Smooth muscle cell (in vitro differentiated cells): ENCODE results near the gene CTSZ. TPM values are rescaled to one million over a fixed set of nuclear protein-coding genes. Genes with fewer than 3 reads are reported as not detected.

Experiments used
- DNase-seq: peaks from one replicate; lab custom pipeline; 2025; ENCODE audit not compliant: unreplicated experiment; lab: John Stamatoyannopoulos, UW
- H2AFZ ChIP-seq: fragments of 200-600 bp; sonication (generic); 2 replicates; pipeline ENCODE4 v1.6.0; 2016; ENCODE audit warnings: antibody characterized with exemption, low read depth, mild to moderate bottlenecking
- H3F3A ChIP-seq: fragments of 200-600 bp; sonication (generic); 2 replicates; pipeline ENCODE4 v1.6.0; 2017; ENCODE audit warnings: antibody characterized with exemption, low read depth
- H3K27ac ChIP-seq: fragments of 200-600 bp; sonication (generic); 2 replicates; pipeline ENCODE4 v1.5.1; 2016; ENCODE audit warnings: low read depth, mild to moderate bottlenecking
- H3K27me3 ChIP-seq: fragments of 200-600 bp; sonication (generic); 2 replicates; pipeline ENCODE4 v1.6.1; 2016; ENCODE audit warnings: low read depth, mild to moderate bottlenecking
- H3K36me3 ChIP-seq: fragments of 200-600 bp; sonication (generic); 2 replicates; pipeline ENCODE4 v1.5.1; 2016; ENCODE audit warnings: low read depth
- H3K4me1 ChIP-seq: fragments of 200-600 bp; sonication (generic); 2 replicates; pipeline ENCODE4 v1.5.1; 2016; ENCODE audit warnings: low read depth
- H3K4me2 ChIP-seq: fragments of 200-600 bp; sonication (generic); 2 replicates; pipeline ENCODE4 v1.6.0; 2016; ENCODE audit warnings: mild to moderate bottlenecking
- H3K4me3 ChIP-seq: fragments of 200-600 bp; sonication (generic); 2 replicates; pipeline ENCODE4 v1.5.1; 2016; ENCODE audit warnings: mild to moderate bottlenecking
- H3K79me2 ChIP-seq: fragments of 200-600 bp; sonication (generic); 2 replicates; pipeline ENCODE4 v1.6.0; 2016; ENCODE audit warnings: low read depth, mild to moderate bottlenecking
- H3K9ac ChIP-seq: fragments of 200-600 bp; sonication (generic); 2 replicates; pipeline ENCODE4 v1.6.0; 2016; ENCODE audit warnings: low read depth
- H3K9me3 ChIP-seq: fragments of 200-600 bp; sonication (generic); replicated peaks from 2 replicates; pipeline ENCODE4 v1.5.1; 2016; ENCODE audit warnings: low read depth
- H4K20me1 ChIP-seq: fragments of 200-600 bp; sonication (generic); 2 replicates; pipeline ENCODE4 v1.6.0; 2016; ENCODE audit warnings: low read depth
- CTCF ChIP-seq: fragments of 200-600 bp; sonication (generic); IDR thresholded peaks from 2 replicates; pipeline ENCODE4 v1.5.1; 2017; ENCODE audit warnings: borderline replicate concordance, mild to moderate bottlenecking, antibody characterized with exemption; ENCODE audit not compliant: insufficient read depth, poor library complexity, severe bottlenecking
- WGBS: methylation state at CpG from one replicate; pipeline ENCODE4 v1.1.7; 2016; ENCODE audit warnings: low lambda C conversion rate; 5-methylcytosine and 5-hydroxymethylcytosine counted together
- polyA plus RNA-seq: library from polyadenylated mRNA; unstranded; fragments of >200 nt; fragmentation: Nextera tagmentation; extraction: Ambion mirVana; gene quantifications from 2 replicates; pipeline ENCODE4 v1.2.1, GENCODE V29; 2016
- total RNA-seq: library from RNA; depleted of rRNA; stranded (reverse); fragments of >200 nt; gene quantifications from 2 replicates; pipeline ENCODE4 v1.2.3, GENCODE V29; 2014

The CTSZ gene
- total and polyA plus RNA-seq, 2 experiments from 2014 or later: 12.7 to 151 TPM

- Histone ChIP-seq H3K9me3 (no peaks in the 10 kb centered on the region), H3K27me3 (no peaks in the 10 kb centered on the region), H3F3A (peaks cover 6% of the 10 kb centered on the region), H2AFZ (no peak overlapping the region), H4K20me1 (peaks cover 9% of the 10 kb centered on the region), H3K4me1 (no peaks in the 10 kb centered on the region), H3K4me2 (no peak overlapping the region), H3K36me3 (no peaks in the 10 kb centered on the region), H3K79me2 (peaks cover 6% of the 10 kb centered on the region), H3K9ac (no peak overlapping the region), H3K27ac (no peak overlapping the region), H3K4me3 (no peak overlapping the region)
- no peak for TF ChIP-seq CTCF
- no peak for DNase-seq
- WGBS: 95% methylated on average over 16 of the region's 16 CpGs
Observed at GRCh38 chr20:59017493-59018231, 10.6 kb upstream of the CTSZ start.

- Histone ChIP-seq H3K4me1 (no peaks in the 10 kb centered on the region), H2AFZ (no peak overlapping the region), H3K4me3 (no peak overlapping the region), H3K36me3 (no peaks in the 10 kb centered on the region), H3K79me2 (peaks cover 6% of the 10 kb centered on the region), H3K27me3 (no peaks in the 10 kb centered on the region), H4K20me1 (peaks cover 4% of the 10 kb centered on the region), H3F3A (peaks cover 6% of the 10 kb centered on the region), H3K27ac (no peak overlapping the region), H3K4me2 (no peak overlapping the region), H3K9ac (no peak overlapping the region), H3K9me3 (no peaks in the 10 kb centered on the region)
- TF ChIP-seq CTCF: no peak
- WGBS: 73% methylated on average over 4 of the region's 4 CpGs
- DNase-seq: no peak
Observed at GRCh38 chr20:59016795-59017492, 9.9 kb upstream of the CTSZ start.

GRCh38 chr20:59015812-59016711 lies 9.0 kb upstream of the CTSZ start:
- H3K36me3 ChIP-seq: no peaks in the 10 kb centered on the region
- 74% methylated on average over 16 of the region's 16 CpGs for WGBS
- no peaks in the 10 kb centered on the region for H3K27me3 ChIP-seq
- H3K9me3 ChIP-seq: no peaks in the 10 kb centered on the region
- H3K27ac ChIP-seq: no peak overlapping the region
- no peak overlapping the region for H3K4me2 ChIP-seq
- no peaks in the 10 kb centered on the region for H3F3A ChIP-seq
- no peak overlapping the region for H3K4me3 ChIP-seq
- H3K9ac ChIP-seq: no peak overlapping the region
- no peak overlapping the region for H2AFZ ChIP-seq
- H3K4me1 ChIP-seq: no peaks in the 10 kb centered on the region
- no peaks in the 10 kb centered on the region for H4K20me1 ChIP-seq
- H3K79me2 ChIP-seq: peaks cover 6% of the 10 kb centered on the region
- no peak for TF ChIP-seq CTCF
- no peak for DNase-seq
